ENCODE results near the gene NCKAP5. TPM values are rescaled to one million over a fixed set of nuclear protein-coding genes. Genes with fewer than 3 reads are reported as not detected.

Gene NCKAP5
- total RNA-seq, 1 donor from 2014 or later, result 8.8 TPM

- Histone ChIP-seq H3K27me3 (no peaks in the 10 kb centered on the region), H3K9me3 (no peaks in the 10 kb centered on the region), H3K36me3 (no peaks in the 10 kb centered on the region), H3K4me1 (no peaks in the 10 kb centered on the region), H3K4me3 (no peak overlapping the region), H3K27ac (no peak overlapping the region)
- intact Hi-C loops (cut with DNase I), result no loop called here
- TF ChIP-seq POLR2A (IDR thresholded peaks at IDR 0.05), result no peak
- no peak for TF ChIP-seq CTCF (IDR thresholded peaks at IDR 0.05)
- TF ChIP-seq POLR2AphosphoS5 (IDR thresholded peaks at IDR 0.05; ENCODE audit: insufficient read depth in 1 of 2, low read depth in 1 of 2), result no peak
- no peak for DNase-seq (ENCODE audit: extremely low spot score in 2 of 2)
These were observed 588.7 kb downstream of the NCKAP5 start for GRCh38 chr2:132979339-132980093.

DNA sequence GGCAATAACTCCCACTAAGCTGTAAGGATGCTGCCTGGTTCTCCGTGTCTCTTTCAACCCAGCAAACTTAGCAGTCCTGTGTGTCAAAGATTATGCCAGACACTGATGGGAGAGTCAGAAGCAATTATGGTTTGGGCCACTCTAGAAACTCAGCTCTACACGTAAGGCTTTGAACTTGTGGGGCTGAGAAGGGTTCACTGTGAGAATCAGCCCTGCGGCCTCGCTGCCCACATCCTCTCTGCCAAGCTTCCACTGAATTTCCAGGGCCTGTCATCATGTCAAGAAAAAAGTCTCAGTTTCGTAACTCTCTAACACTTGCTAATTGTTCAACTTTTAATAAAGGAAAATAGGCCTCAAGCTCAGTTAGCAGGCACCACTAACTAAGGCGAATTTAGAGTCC lies 589.4 kb downstream of the NCKAP5 start:
- no peaks in the 10 kb centered on the region for H3K27me3 ChIP-seq
- H3K9me3 ChIP-seq, result no peaks in the 10 kb centered on the region
- intact Hi-C loops (cut with DNase I), result no loop called here
- no peak for TF ChIP-seq POLR2AphosphoS5 (IDR thresholded peaks at IDR 0.05; ENCODE audit: insufficient read depth in 1 of 2, low read depth in 1 of 2)
- no peak for TF ChIP-seq CTCF (IDR thresholded peaks at IDR 0.05)
- no peak for TF ChIP-seq POLR2A (IDR thresholded peaks at IDR 0.05)
- H3K27ac ChIP-seq, result no peak overlapping the region
- H3K36me3 ChIP-seq, result no peaks in the 10 kb centered on the region
- H3K4me1 ChIP-seq, result no peaks in the 10 kb centered on the region
- H3K4me3 ChIP-seq, result no peak overlapping the region
- no peak for DNase-seq (ENCODE audit: extremely low spot score in 2 of 2)

DNA sequence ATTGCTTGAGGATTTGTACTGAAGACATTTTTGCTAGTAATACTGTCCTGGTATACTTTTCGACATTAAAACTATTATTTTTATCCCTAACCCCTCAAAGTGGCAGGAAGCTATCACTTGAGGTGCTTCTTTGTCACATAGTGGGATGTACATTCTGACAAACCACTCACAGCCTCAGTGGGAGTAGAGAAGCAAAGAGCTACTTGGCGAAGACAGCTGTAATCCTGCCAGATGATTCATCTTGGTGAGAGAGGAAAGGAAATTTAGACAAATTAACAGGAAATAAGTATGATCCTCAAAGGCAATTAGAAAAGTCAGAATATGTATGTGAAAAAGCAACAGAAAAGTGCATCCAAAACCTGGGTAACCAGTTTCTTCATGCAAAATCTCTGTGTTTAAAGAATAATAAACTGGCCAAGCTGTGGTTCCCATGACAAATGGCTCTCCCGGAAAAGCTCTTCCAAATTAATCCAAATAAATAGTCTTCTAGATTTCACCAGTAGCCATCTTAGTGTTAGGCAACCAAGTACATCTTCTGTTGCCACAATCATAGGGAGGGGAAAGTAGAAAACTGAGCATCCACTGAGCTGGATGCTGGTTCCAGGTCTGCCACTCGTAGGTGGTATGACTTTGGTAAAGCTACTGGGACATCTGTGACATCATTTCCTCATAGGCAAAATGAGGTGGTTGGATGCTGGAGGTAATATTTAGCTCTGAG lies 590.3 kb downstream of the NCKAP5 start:
- TF ChIP-seq POLR2AphosphoS5 (IDR thresholded peaks at IDR 0.05; ENCODE audit: insufficient read depth in 1 of 2, low read depth in 1 of 2), result no peak
- no peak for TF ChIP-seq POLR2A (IDR thresholded peaks at IDR 0.05)
- TF ChIP-seq CTCF (IDR thresholded peaks at IDR 0.05), result no peak
- Histone ChIP-seq H3K4me1 (no peaks in the 10 kb centered on the region), H3K27ac (no peak overlapping the region), H3K36me3 (no peaks in the 10 kb centered on the region), H3K4me3 (no peak overlapping the region), H3K27me3 (no peaks in the 10 kb centered on the region), H3K9me3 (no peaks in the 10 kb centered on the region)
- no peak for DNase-seq (ENCODE audit: extremely low spot score in 2 of 2)
- intact Hi-C loops (cut with DNase I), result no loop called here

DNA sequence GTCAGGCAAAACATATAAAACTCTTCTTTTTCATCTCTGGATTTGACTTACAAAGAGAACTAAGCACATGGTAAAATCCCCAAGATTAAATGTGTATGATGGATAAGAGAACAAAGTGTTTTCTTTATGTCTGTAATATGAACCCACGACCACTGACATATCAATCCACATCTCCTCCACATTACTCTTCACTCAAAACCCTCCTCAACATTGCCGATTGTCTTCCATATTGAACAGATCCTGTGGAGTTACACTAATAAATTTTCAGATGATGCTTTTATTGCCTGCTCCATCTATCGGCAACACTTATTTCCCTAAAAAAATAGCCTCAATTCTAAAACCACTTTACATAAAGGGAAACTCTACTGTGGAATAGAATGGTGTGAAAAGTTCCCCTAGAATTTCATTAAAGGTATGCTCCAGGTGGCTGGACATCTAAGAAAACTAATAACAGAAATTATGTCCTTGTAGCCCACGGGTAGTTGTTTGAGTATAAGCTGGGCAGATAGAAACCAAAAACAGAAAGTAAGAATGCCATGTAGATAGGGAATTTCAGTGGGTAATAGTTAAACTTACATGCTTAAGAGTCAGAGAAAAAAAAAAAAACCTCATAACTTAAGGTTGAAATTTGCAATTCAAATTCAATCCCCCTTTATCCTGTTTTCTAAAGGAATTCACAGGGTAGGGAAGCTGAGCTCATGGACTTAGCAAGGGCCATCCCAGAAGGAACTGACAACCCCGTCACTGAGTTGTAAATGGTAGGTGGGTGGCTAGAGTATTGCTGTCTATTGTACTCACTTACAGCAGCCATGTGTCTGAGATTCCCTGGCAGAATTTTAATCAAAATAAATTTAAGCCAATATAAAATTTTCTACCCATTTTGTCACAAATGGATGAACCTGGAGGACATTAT lies 592.8 kb downstream of the NCKAP5 start:
- H3K4me3 ChIP-seq, result no peak overlapping the region
- H3K36me3 ChIP-seq, result no peaks in the 10 kb centered on the region
- no peaks in the 10 kb centered on the region for H3K4me1 ChIP-seq
- H3K9me3 ChIP-seq, result no peaks in the 10 kb centered on the region
- DNase-seq (ENCODE audit: extremely low spot score in 2 of 2), result no peak
- H3K27me3 ChIP-seq, result no peaks in the 10 kb centered on the region
- TF ChIP-seq CTCF (IDR thresholded peaks at IDR 0.05) (no peak), POLR2AphosphoS5 (IDR thresholded peaks at IDR 0.05; ENCODE audit: insufficient read depth in 1 of 2, low read depth in 1 of 2) (no peak), POLR2A (IDR thresholded peaks at IDR 0.05) (no peak)
- no peak overlapping the region for H3K27ac ChIP-seq
- intact Hi-C loops (cut with DNase I), result no loop called here

Data from vagina (tissue), 2 donors.